ENCODE results near the gene PCARE.

- no peak for TF ChIP-seq CTCF (IDR thresholded peaks at IDR 0.05)
- no peak for TF ChIP-seq POLR2AphosphoS5 (IDR thresholded peaks at IDR 0.05; ENCODE audit: low read depth, low read length)
- no peak for TF ChIP-seq SIN3A (IDR thresholded peaks at IDR 0.05; ENCODE audit: borderline replicate concordance, insufficient read depth, low read depth, low read length)
Measured at GRCh38 chr2:29068513-29068912, 5.8 kb downstream of the PCARE start.
